DND-41 (cell line): ENCODE results near the gene RPS8.
"Not testable (repeated sequence)": the region's sequence is repeated elsewhere in the genome, so short reads cannot be mapped to it uniquely, and the experiment has no call there.

ENCODE experiments used
- CTCF ChIP-seq: IDR thresholded peaks from 2 replicates; pipeline ENCODE4 v1.5.1; 2012; ENCODE audit warnings: borderline replicate concordance, low read length, moderate library complexity, mild to moderate bottlenecking; ENCODE audit not compliant: poor library complexity, severe bottlenecking; ENCODE audit errors: extremely low read depth
- EZH2 ChIP-seq: IDR thresholded peaks from 3 replicates; pipeline ENCODE4 v1.6.1; 2012; ENCODE audit warnings: borderline replicate concordance, low read depth, mild to moderate bottlenecking, moderate library complexity, low read length, inconsistent platforms; ENCODE audit not compliant: severe bottlenecking

- not testable (repeated sequence) for TF ChIP-seq CTCF, EZH2
These were observed 8.9 kb upstream of the RPS8 start for GRCh38 chr1:44766421-44766820.
